Spinal cord (tissue), 10 donors: ENCODE measurements around the gene NRROS. TPM values are rescaled to one million over a fixed set of nuclear protein-coding genes. Genes with fewer than 3 reads are reported as not detected.
"Not testable (repeated sequence)": the region's sequence is repeated elsewhere in the genome, so short reads cannot be mapped to it uniquely, and the experiment has no call there.

ENCODE experiments used
- DNase-seq, 6 donors: peaks; one replicate each; pipeline versions ENCODE4 v3.0.0 to v3.0.0-alpha.2; 2013 to 2015; ENCODE audit warnings: low spot score in 6 of 6, low read depth in 4 of 6
- H3K27ac ChIP-seq: one replicate; pipeline ENCODE4 v1.5.1; 2013; ENCODE audit warnings: low read depth, low read length, control low read depth
- H3K27me3 ChIP-seq: one replicate; pipeline ENCODE4 v1.6.1; 2013; ENCODE audit warnings: low read length; ENCODE audit not compliant: control insufficient read depth, insufficient read depth
- H3K36me3 ChIP-seq: one replicate; pipeline ENCODE4 v1.6.1; 2013; ENCODE audit warnings: low read length; ENCODE audit not compliant: control insufficient read depth, insufficient read depth
- H3K4me1 ChIP-seq: one replicate; pipeline ENCODE4 v1.6.1; 2013; ENCODE audit warnings: low read length; ENCODE audit not compliant: control insufficient read depth, insufficient read depth
- H3K4me3 ChIP-seq: one replicate; pipeline ENCODE4 v1.5.1; 2013; ENCODE audit warnings: low read depth, low read length, control low read depth
- H3K9me3 ChIP-seq: one replicate; pipeline ENCODE4 v1.6.1; 2013; ENCODE audit warnings: low read length; ENCODE audit not compliant: control insufficient read depth, insufficient read depth
- WGBS: methylation state at CpG from one replicate; pipeline ENCODE4 v1.1.5; 2013; ENCODE audit warnings: missing lambda C conversion rate; ENCODE audit not compliant: insufficient coverage; 5-methylcytosine and 5-hydroxymethylcytosine counted together
- polyA plus RNA-seq, 2 donors: library from polyadenylated mRNA; unstranded; fragments of 120-200 nt; gene quantifications; one replicate each; pipeline ENCODE4 v1.2.1, GENCODE V29; 2013; ENCODE audit not compliant: insufficient read length in 2 of 2
- total RNA-seq, 2 donors: library from RNA; depleted of rRNA in 1 of 2; stranded (reverse); fragments of 120-200 nt in 1 of 2; fragments of >200 nt in 1 of 2; gene quantifications; one replicate each; pipeline versions ENCODE4 v1.2.3 to v1.2.4, GENCODE V29; 2013 to 2014
- donor health status: healthy.

Gene NRROS
- total and polyA plus RNA-seq, 4 donors, result 3.0 to 4.3 (median 3.3) TPM

GRCh38 chr3:196608693-196609092, 30.8 kb upstream of the NRROS start:
- DNase-seq, result no peak
- H3K27me3 ChIP-seq, result no peaks in the 10 kb centered on the region
- no CpG with 5 or more reads among the region's 2 CpGs for WGBS

GRCh38 chr3:196609343-196609775, 30.1 kb upstream of the NRROS start:
- H3K27ac ChIP-seq, result no peak overlapping the region
- WGBS, result no CpG with 5 or more reads among the region's 5 CpGs

More at GRCh38 chr3:196608693-196609092, 30.8 kb upstream of the NRROS start:
- Histone ChIP-seq H3K4me3 (no peak overlapping the region), H3K9me3 (no peaks in the 10 kb centered on the region), H3K27ac (no peak overlapping the region), H3K4me1 (peaks cover 2% of the 10 kb centered on the region), H3K36me3 (no peaks in the 10 kb centered on the region)

DNA sequence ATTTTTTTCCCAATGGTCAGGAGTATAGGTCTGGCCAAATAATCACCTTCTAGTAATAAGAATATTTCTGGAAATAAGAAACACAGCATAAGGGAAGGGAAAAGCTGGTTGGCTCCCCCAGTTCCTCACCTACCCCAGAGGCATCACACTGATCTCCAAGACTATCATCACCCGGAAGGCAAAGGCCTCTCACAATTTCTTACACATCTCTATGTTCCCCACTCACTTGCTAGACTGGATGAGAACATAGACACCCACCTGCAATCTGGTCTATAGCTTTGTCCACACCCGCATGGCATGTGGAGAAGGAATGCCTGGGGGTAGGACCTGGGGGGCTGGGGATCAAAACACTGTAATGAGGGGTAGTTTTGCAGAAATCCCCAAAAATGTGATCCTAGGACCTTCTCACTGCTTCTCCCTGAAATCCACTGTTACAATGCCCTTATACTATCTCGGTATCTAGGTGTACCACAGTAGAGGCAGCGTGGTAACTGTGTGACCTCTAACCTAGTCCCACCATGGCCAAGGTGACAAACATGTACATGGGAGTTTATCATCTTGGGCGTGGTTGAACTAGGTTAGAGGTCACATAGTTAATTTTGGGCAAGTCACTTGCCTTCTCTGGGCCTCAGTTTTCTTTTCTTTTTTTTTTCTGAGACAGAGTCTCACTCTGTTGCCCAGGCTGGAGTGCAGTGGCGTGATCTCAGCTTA, 29.5 kb upstream of the NRROS start:
- Histone ChIP-seq H3K4me1 (no peaks in the 10 kb centered on the region), H3K4me3 (no peak overlapping the region), H3K27me3 (no peaks in the 10 kb centered on the region), H3K36me3 (no peaks in the 10 kb centered on the region), H3K9me3 (no peaks in the 10 kb centered on the region), H3K27ac (no peak overlapping the region)
- WGBS, result 100% methylated on average over 1 of the region's 6 CpGs
- no peak for DNase-seq

More at GRCh38 chr3:196609343-196609775, 30.1 kb upstream of the NRROS start:
- Histone ChIP-seq H3K36me3 (no peaks in the 10 kb centered on the region), H3K9me3 (no peaks in the 10 kb centered on the region), H3K27me3 (no peaks in the 10 kb centered on the region), H3K4me3 (no peak overlapping the region), H3K4me1 (no peaks in the 10 kb centered on the region)
- DNase-seq, result peak in 3 of 6 donors; percentile 38 to 84 (median 72)

DNA sequence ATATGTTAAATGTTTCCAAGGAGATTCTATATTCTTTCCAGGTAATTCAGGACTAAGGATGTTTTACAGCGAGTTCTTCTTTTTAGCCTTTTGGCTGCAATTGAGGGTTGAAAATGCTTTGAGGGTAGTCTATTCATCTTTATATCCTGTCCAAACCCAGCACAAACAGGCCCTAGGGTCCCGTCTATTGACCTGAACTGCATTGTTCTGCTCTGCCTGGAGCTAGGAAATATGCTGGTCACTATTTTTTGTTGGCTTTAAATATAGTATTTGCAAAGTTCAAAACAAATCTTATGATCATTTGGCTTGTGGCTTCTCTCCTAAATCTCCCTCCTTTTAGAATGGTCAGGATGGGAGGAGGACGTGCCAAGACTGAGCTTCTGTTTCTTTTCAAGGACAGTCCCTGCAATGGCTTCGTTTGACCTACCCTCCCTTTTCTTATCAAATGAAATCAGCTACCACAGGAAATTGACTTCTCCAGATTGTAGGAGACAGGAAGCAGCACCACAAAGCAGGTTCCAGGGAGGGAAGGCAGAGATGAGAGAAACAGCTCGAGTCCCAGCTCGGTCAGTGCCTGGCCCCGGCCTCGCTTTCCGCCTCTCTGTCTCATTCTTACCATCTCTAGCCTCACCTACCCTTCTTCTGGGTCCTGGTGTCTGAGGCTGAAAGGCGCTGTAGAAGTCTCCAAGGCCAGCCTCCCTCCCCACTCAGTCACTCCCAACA, 27.6 kb upstream of the NRROS start:
- DNase-seq, result no peak
- H3K27me3 ChIP-seq, result no peaks in the 10 kb centered on the region
- no peaks in the 10 kb centered on the region for H3K9me3 ChIP-seq
- no peaks in the 10 kb centered on the region for H3K4me1 ChIP-seq
- 94% methylated on average over 6 of the region's 10 CpGs for WGBS
- no peaks in the 10 kb centered on the region for H3K36me3 ChIP-seq
- no peak overlapping the region for H3K4me3 ChIP-seq
- no peak overlapping the region for H3K27ac ChIP-seq

- not testable (repeated sequence) for H3K36me3 ChIP-seq, DNase-seq, H3K9me3 ChIP-seq, H3K4me1 ChIP-seq, H3K27me3 ChIP-seq, H3K4me3 ChIP-seq, H3K27ac ChIP-seq
- WGBS, result 100% methylated on average over 1 of the region's 6 CpGs
These were observed 24.3 kb upstream of the NRROS start for GRCh38 chr3:196615234-196615633.

GRCh38 chr3:196617256-196617655, 22.2 kb upstream of the NRROS start:
- 100% methylated on average over 2 of the region's 5 CpGs for WGBS
- Histone ChIP-seq H3K36me3 (no peaks in the 10 kb centered on the region), H3K9me3 (no peaks in the 10 kb centered on the region), H3K4me1 (peaks cover 7% of the 10 kb centered on the region), H3K27me3 (no peaks in the 10 kb centered on the region), H3K27ac (no peak overlapping the region), H3K4me3 (no peak overlapping the region)
- DNase-seq, result no peak

DNA sequence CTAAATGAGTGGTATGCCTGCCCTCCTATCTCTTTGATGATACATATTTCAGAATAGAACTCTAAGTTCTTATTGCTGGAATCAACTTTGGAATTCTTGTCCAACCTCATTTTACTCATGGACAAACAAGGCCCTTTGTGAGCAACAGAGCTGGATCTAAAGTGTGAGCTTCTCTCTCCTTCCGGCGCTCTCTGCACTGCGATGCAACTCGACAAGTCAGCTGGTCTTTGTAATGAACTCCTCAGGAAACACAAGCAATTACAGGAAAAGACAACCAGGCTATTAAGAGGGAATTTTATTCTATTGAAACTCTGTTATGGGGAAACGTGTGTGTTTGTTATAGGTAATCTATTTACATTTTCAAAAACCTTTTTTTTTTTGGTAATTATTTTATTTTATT, 20.3 kb upstream of the NRROS start:
- Histone ChIP-seq H3K4me3 (no peak overlapping the region), H3K4me1 (peaks cover 13% of the 10 kb centered on the region), H3K9me3 (no peaks in the 10 kb centered on the region), H3K36me3 (no peaks in the 10 kb centered on the region), H3K27ac (peak overlapping the region; percentile 49), H3K27me3 (no peaks in the 10 kb centered on the region)
- WGBS, result 40% methylated on average over 1 of the region's 5 CpGs
- peak in 2 of 6 donors; percentile 40 to 49 for DNase-seq

- H3K9me3 ChIP-seq, H3K4me3 ChIP-seq, H3K36me3 ChIP-seq, DNase-seq, H3K27ac ChIP-seq, H3K27me3 ChIP-seq: not testable (repeated sequence)
- no CpG with 5 or more reads among the region's 5 CpGs for WGBS
- peaks cover 13% of the 10 kb centered on the region for H3K4me1 ChIP-seq
These were observed 19.9 kb upstream of the NRROS start for GRCh38 chr3:196619627-196620026.

GRCh38 chr3:196620161-196620604, 19.3 kb upstream of the NRROS start:
- H3K27ac ChIP-seq, result no peak overlapping the region
- H3K4me3 ChIP-seq, result no peak overlapping the region
- H3K27me3 ChIP-seq, result no peaks in the 10 kb centered on the region
- 62% methylated on average over 7 of the region's 10 CpGs for WGBS
- no peak for DNase-seq
- peaks cover 13% of the 10 kb centered on the region for H3K4me1 ChIP-seq
- no peaks in the 10 kb centered on the region for H3K9me3 ChIP-seq
- H3K36me3 ChIP-seq, result no peaks in the 10 kb centered on the region

DNA sequence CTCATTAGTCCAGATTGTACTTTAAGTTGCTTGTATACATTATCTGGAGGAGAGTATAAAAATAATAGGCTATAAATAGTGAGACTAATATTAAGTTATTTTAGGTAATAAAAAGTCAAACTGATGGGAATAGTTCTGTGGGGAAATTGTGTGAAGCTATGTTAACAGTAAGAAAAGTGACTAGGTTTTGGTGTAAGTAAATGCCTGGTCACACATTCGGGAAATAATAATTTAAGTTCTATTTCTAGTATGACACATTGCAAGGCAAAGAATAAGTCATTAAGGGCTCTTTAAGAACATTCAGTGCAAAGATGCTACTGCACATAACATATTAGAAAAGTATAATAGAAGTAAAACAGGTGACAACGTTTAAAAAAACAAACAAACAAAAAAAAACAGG, 18.8 kb upstream of the NRROS start:
- Histone ChIP-seq H3K27me3 (no peaks in the 10 kb centered on the region), H3K27ac (no peak overlapping the region), H3K9me3 (no peaks in the 10 kb centered on the region), H3K4me1 (peaks cover 13% of the 10 kb centered on the region), H3K36me3 (no peaks in the 10 kb centered on the region), H3K4me3 (no peak overlapping the region)
- WGBS, result no CpG with 5 or more reads among the region's 2 CpGs
- DNase-seq, result no peak
